ENCODE measurements around the gene ATG101. TPM values are rescaled to one million over a fixed set of nuclear protein-coding genes. Genes with fewer than 3 reads are reported as not detected.
A peak's percentile ranks its signal among the peaks of the same experiment; 100 is the strongest.
"Not testable (repeated sequence)": the region's sequence is repeated elsewhere in the genome, so short reads cannot be mapped to it uniquely, and the experiment has no call there.

The ATG101 gene
- total and polyA plus RNA-seq, 5 donors from 2014 or later = 30.1 to 38.2 (median 33.5) TPM

DNA sequence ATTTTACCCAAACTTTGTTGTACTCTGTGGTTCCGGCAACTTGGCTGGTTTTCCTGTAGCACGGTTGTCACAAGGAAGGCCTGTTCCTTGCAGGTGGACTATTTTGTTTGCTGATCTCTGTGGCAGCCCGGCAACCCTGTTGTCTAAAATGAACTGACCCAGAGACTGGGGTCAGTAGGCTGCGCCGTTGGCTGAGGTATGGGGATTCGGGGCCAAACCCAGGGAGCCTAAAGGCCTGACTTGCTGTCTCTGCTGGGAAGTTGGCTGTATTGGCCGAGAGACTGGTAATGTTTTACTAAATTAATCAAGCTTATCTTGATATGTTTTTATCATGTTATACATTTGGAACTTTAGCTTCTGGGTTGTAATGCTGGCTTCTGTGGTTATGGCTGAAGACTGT lies 23.6 kb downstream of the ATG101 start:
- H3K4me3 Mint-ChIP-seq = no peak overlapping the region
- peaks cover 9% of the 10 kb centered on the region for H3K27me3 ChIP-seq (ENCODE audit: control insufficient read depth, insufficient read depth, low read length)
- DNase-seq (no peak), ATAC-seq (ENCODE audit: low read depth in 2 of 2) (no peak)
- H3K27ac ChIP-seq (ENCODE audit: insufficient read depth, low read length, poor library complexity, severe bottlenecking) = no peak overlapping the region
- H3K27ac Mint-ChIP-seq = no peak overlapping the region
- no peaks in the 10 kb centered on the region for H3K4me1 Mint-ChIP-seq
- no peaks in the 10 kb centered on the region for H3K9me3 ChIP-seq (ENCODE audit: control insufficient read depth in 2 of 2, low read length in 2 of 2)
- H3K9me3 Mint-ChIP-seq = peaks cover 0 to 2% (median 0%) of the 10 kb centered on the region in 7 donors
- H3K4me1 ChIP-seq (ENCODE audit: control insufficient read depth, insufficient read depth, low read length, poor library complexity, severe bottlenecking) = no peaks in the 10 kb centered on the region
- H3K27me3 Mint-ChIP-seq = peaks cover 30% of the 10 kb centered on the region
- no peak overlapping the region for H3K4me3 ChIP-seq (ENCODE audit: low read depth, low read length)
- no peaks in the 10 kb centered on the region for H3K36me3 Mint-ChIP-seq
- no peaks in the 10 kb centered on the region for H3K36me3 ChIP-seq (ENCODE audit: control insufficient read depth, insufficient read depth, low read length)

DNA sequence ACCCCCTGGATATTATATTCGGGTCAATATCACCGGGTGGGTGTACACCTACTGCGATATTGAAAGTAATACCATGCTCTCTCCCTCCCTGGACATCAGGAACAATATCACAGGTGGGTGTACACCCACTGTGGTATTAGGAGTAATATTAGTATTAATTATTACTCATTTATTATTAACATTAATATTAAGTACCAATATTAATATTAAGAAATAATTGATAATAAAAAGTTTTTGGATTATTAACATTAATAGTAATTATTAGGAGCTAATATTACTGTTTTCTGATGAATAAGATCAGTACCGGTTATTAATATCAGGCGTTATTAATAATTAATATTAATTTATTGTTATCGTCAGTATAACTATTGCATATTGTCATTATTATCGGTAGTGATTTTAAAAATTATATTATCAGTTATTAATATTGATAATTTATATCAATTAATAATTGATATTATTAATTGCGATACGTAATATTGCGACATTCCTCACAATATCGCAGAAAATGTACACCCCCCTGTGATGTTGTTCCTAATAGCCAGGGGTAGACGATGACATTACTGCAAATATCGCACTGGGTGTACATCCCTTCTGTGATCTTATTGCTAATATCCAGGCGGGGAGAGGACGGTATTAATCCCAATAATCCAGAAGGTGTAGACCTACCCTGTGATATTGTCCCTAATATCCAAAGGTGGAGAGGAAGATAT lies 26.7 kb downstream of the ATG101 start:
- Mint-ChIP-seq H3K27ac (no peak overlapping the region), H3K36me3 (no peaks in the 10 kb centered on the region), H3K4me1 (no peaks in the 10 kb centered on the region), H3K27me3 (peaks cover 28% of the 10 kb centered on the region), H3K4me3 (no peak overlapping the region), H3K9me3 (peaks cover 0 to 2% (median 0%) of the 10 kb centered on the region in 7 donors)
- Histone ChIP-seq H3K27me3 (ENCODE audit: control insufficient read depth, insufficient read depth, low read length) (peaks cover 3% of the 10 kb centered on the region), H3K4me1 (ENCODE audit: control insufficient read depth, insufficient read depth, low read length, poor library complexity, severe bottlenecking) (no peaks in the 10 kb centered on the region), H3K27ac (ENCODE audit: insufficient read depth, low read length, poor library complexity, severe bottlenecking) (no peak overlapping the region), H3K36me3 (ENCODE audit: control insufficient read depth, insufficient read depth, low read length) (no peaks in the 10 kb centered on the region), H3K9me3 (ENCODE audit: control insufficient read depth in 2 of 2, low read length in 2 of 2) (no peaks in the 10 kb centered on the region), H3K4me3 (ENCODE audit: low read depth, low read length) (no peak overlapping the region)
- DNase-seq = no peak
- ATAC-seq (ENCODE audit: low read depth in 2 of 2) = no peak

DNA sequence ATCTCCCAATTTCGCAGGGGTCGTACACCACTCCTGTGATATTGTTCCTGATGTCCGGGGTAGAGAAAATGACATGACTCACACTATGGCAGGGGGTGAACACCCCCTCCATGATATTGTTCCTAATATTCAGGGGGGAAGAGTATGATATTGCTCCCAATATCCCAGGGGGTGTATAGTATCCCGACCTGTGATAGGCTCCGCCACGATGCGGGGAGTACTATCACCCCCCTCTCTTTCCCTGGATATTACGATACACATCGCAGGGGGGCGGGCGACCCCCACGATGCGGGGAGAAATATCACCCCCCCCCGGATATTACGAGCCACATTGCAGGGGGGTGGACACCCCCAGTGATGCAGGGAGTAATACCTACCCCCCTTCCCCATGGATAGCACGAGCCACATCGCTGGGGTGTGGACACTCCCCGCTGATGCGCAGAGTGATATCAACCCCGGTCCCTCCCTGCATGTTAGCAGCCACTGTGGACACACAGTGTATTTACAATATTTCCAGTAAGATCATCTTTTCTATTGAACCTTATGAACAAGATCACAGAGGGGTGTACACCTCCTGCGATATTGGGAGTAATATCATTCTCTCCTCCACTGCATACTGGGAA lies 27.4 kb downstream of the ATG101 start:
- peaks cover 22% of the 10 kb centered on the region for H3K27me3 Mint-ChIP-seq
- DNase-seq (peak in 1 of 3 donors; percentile 38), ATAC-seq (ENCODE audit: low read depth in 2 of 2) (no peak)
- H3K27ac ChIP-seq (ENCODE audit: insufficient read depth, low read length, poor library complexity, severe bottlenecking) = no peak overlapping the region
- H3K27ac Mint-ChIP-seq = no peak overlapping the region
- no peaks in the 10 kb centered on the region for H3K36me3 Mint-ChIP-seq
- H3K27me3 ChIP-seq (ENCODE audit: control insufficient read depth, insufficient read depth, low read length) = no peaks in the 10 kb centered on the region
- no peaks in the 10 kb centered on the region for H3K4me1 Mint-ChIP-seq
- H3K4me3 ChIP-seq (ENCODE audit: low read depth, low read length) = no peak overlapping the region
- H3K4me1 ChIP-seq (ENCODE audit: control insufficient read depth, insufficient read depth, low read length, poor library complexity, severe bottlenecking) = no peaks in the 10 kb centered on the region
- H3K9me3 Mint-ChIP-seq = peaks cover 0 to 2% (median 0%) of the 10 kb centered on the region in 7 donors
- H3K9me3 ChIP-seq (ENCODE audit: control insufficient read depth in 2 of 2, low read length in 2 of 2) = no peaks in the 10 kb centered on the region
- H3K36me3 ChIP-seq (ENCODE audit: control insufficient read depth, insufficient read depth, low read length) = no peaks in the 10 kb centered on the region
- H3K4me3 Mint-ChIP-seq = no peak overlapping the region

DNA sequence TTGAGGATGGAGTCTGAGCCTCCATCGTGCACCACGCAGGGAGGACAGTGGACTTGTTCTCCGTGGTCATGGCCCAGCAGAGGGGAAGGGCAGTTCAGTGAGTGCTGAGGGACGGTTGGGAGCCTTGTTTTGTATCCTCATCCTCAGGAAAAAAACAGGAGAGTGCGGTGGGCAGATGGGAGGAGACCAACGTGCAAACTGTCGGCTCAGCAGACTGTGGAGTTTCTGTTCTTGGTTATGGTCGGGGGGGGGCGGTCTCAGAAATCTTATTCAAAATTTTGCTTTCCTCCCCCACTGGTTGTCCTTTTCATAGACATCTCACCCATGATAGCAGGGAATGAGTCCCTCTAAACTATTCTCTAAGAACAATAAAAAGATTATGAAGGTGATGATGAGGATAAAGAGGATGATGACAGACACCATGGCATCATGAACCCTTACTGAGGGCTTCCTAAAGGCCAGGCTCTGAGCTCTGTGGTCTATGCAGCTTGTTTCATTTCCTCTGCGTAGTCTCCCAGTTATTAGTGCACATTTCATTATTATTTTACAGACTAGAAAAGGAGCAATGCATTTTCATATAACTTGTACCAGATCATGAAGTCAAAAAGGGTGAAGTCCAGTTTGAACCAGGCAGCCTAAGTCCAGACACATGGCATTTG lies 34.8 kb downstream of the ATG101 start:
- not testable (repeated sequence) for H3K36me3 Mint-ChIP-seq; H3K27ac Mint-ChIP-seq; H3K27ac ChIP-seq (ENCODE audit: insufficient read depth, low read length, poor library complexity, severe bottlenecking); H3K4me1 ChIP-seq (ENCODE audit: control insufficient read depth, insufficient read depth, low read length, poor library complexity, severe bottlenecking); H3K36me3 ChIP-seq (ENCODE audit: control insufficient read depth, insufficient read depth, low read length); DNase-seq; ATAC-seq (ENCODE audit: low read depth in 2 of 2); H3K27me3 ChIP-seq (ENCODE audit: control insufficient read depth, insufficient read depth, low read length); H3K4me3 ChIP-seq (ENCODE audit: low read depth, low read length); H3K4me1 Mint-ChIP-seq; H3K4me3 Mint-ChIP-seq; H3K9me3 ChIP-seq (ENCODE audit: control insufficient read depth in 2 of 2, low read length in 2 of 2); H3K9me3 Mint-ChIP-seq
- peaks cover 50% of the 10 kb centered on the region for H3K27me3 Mint-ChIP-seq

DNA sequence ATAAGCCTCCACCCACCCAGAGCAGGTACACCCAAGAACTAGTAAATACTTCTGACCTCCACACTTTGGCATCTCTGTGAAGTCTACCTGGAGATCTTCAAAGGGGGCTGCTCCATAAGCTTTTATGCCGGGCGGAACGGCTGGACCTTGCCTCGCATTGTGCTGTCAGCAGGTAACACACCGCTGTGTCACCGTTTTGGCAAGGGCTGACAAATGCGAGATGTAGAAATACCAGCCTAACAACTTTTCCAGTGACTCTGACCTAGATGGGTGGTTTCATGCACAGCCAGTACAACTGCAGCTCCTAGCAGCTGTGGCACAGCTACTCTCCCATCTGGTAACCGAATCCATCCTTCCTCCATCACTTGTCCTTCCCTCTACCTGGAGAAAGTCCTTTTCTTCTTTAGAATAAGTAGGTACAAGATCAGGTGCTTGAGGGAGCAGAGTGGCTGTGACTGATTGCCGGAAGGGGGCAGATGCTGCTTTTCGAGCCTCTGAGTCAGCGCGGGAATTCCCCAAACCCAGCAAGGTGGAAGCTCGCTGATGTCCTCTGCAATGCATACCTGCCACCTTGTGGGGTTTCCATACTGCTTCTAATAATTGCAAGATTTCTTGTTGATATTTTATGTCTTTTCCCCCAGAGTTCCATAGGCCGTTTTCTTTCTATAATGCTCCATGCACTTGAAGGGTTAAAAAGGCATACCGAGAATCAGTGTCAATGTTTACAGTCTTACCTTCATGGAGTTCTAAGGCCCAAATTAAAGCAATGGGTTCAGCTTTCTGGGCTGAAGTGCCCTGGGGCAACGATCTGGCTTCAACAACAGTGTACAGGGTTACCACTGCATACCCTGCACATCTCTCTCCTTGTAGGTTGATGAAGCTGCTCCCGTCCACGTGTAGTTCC lies 46.7 kb downstream of the ATG101 start:
- peak in 1 of 2 donors; percentile 45 for ATAC-seq (ENCODE audit: low read depth in 2 of 2)
- not testable (repeated sequence) for H3K4me3 ChIP-seq (ENCODE audit: low read depth, low read length); H3K27ac ChIP-seq (ENCODE audit: insufficient read depth, low read length, poor library complexity, severe bottlenecking); H3K4me3 Mint-ChIP-seq; H3K9me3 ChIP-seq (ENCODE audit: control insufficient read depth in 2 of 2, low read length in 2 of 2); H3K36me3 Mint-ChIP-seq; H3K27me3 ChIP-seq (ENCODE audit: control insufficient read depth, insufficient read depth, low read length); H3K9me3 Mint-ChIP-seq; H3K4me1 ChIP-seq (ENCODE audit: control insufficient read depth, insufficient read depth, low read length, poor library complexity, severe bottlenecking); H3K36me3 ChIP-seq (ENCODE audit: control insufficient read depth, insufficient read depth, low read length)
- DNase-seq = peak; percentile 35 to 54 (median 40)
- H3K4me1 Mint-ChIP-seq = peaks cover 0 to 11% (median 9%) of the 10 kb centered on the region in 4 donors
- peak overlapping the region in 2 of 3 donors; percentile 3 to 56 for H3K27ac Mint-ChIP-seq
- H3K27me3 Mint-ChIP-seq = peaks cover 15% of the 10 kb centered on the region

DNA sequence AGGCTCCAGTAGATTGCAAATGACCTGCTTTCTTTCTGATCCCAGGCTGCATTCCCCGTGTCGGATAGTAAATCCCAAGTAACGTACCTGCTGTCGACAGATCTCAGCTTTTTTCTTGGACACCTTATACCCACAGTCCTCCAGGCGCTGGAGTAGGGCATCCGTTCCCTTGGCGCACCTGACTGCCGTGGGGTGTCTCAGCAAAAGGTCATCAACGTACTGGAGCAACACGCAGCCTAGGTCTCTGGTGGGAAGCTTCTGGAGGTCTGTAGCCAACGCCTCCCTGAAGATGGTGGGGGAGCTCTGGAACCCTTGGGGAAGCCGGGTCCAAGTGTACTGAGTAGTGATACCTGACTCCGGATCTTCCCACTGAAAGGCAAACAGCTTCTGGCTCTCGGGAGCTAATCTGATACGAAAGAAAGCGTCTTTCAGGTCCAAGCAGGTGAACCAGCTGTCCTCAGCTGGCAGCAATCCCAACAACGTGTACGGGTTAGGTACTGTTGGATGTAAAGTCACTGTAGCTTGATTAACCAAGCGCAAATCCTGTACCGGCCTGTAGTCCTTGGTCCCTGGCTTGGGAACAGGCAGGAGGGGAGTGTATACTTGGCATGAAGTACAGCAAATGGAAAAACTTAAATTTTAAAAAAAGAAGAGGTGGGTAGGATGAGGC lies 48.2 kb downstream of the ATG101 start:
- H3K4me3 Mint-ChIP-seq; DNase-seq; H3K4me3 ChIP-seq (ENCODE audit: low read depth, low read length); H3K36me3 ChIP-seq (ENCODE audit: control insufficient read depth, insufficient read depth, low read length); H3K27me3 ChIP-seq (ENCODE audit: control insufficient read depth, insufficient read depth, low read length); H3K9me3 Mint-ChIP-seq; H3K36me3 Mint-ChIP-seq; H3K4me1 ChIP-seq (ENCODE audit: control insufficient read depth, insufficient read depth, low read length, poor library complexity, severe bottlenecking); H3K9me3 ChIP-seq (ENCODE audit: control insufficient read depth in 2 of 2, low read length in 2 of 2); H3K27ac ChIP-seq (ENCODE audit: insufficient read depth, low read length, poor library complexity, severe bottlenecking); ATAC-seq (ENCODE audit: low read depth in 2 of 2): not testable (repeated sequence)
- peaks cover 0 to 17% (median 12%) of the 10 kb centered on the region in 4 donors for H3K4me1 Mint-ChIP-seq
- peaks cover 18% of the 10 kb centered on the region for H3K27me3 Mint-ChIP-seq
- H3K27ac Mint-ChIP-seq = peak overlapping the region in 1 of 3 donors; percentile 72
